Measurements from ENCODE around the gene STAB2. TPM values are rescaled to one million over a fixed set of nuclear protein-coding genes. Genes with fewer than 3 reads are reported as not detected.

Gene STAB2
- total and polyA plus RNA-seq, 2 of the 8 experiments (the other 6 are each of a cell fraction or from before 2014, with no cell fraction given) = not detected

- Histone ChIP-seq H3K23me2 (ENCODE audit: low read depth, low read length) (no peaks in the 10 kb centered on the region; the same call in 1 of the 2 replicates), H3K4me3 (ENCODE audit: extremely low read depth in 1 of 4, insufficient read depth in 2 of 4, low read depth in 3 of 4, low read length in 4 of 4) (no peak overlapping the region), H3K79me1 (ENCODE audit: low read depth, low read length) (no peaks in the 10 kb centered on the region), H2BK5ac (ENCODE audit: low read depth, low read length) (no peak overlapping the region), H3K18ac (ENCODE audit: extremely low read depth, low read length) (no peak overlapping the region), H2BK15ac (ENCODE audit: low read length) (no peak overlapping the region), H2AK5ac (ENCODE audit: low read depth, low read length) (no peak overlapping the region), H4K20me1 (replicated peaks in 1 of 2; ENCODE audit: control insufficient read depth in 1 of 2, insufficient read depth in 2 of 2, low read length in 2 of 2) (no peaks in the 10 kb centered on the region), H3K36me3 (ENCODE audit: control insufficient read depth in 2 of 4, insufficient read depth in 4 of 4, low read length in 3 of 4) (no peaks in the 10 kb centered on the region), H3K27ac (ENCODE audit: low read depth, low read length) (no peak overlapping the region), H3K27me3 (replicated peaks in 1 of 4; ENCODE audit: control insufficient read depth in 3 of 4, extremely low read depth in 1 of 4, insufficient read depth in 3 of 4, low read length in 3 of 4) (no peaks in the 10 kb centered on the region), H3K23ac (ENCODE audit: insufficient read length) (no peak overlapping the region), H3K4me2 (ENCODE audit: insufficient read depth in 1 of 2, low read depth in 2 of 2, low read length in 2 of 2) (no peak overlapping the region), H2BK120ac (replicated peaks; ENCODE audit: low read depth, low read length) (no peak overlapping the region), H2BK20ac (ENCODE audit: low read length) (no peak overlapping the region), H3K14ac (ENCODE audit: insufficient read length) (no peak overlapping the region), H2AFZ (ENCODE audit: low read length) (no peak overlapping the region), H3K9ac (replicated peaks in 1 of 4; ENCODE audit: extremely low read depth in 1 of 4, low read depth in 3 of 4, low read length in 3 of 4) (no peak overlapping the region), H4K91ac (replicated peaks; ENCODE audit: insufficient read length, low read length) (no peak overlapping the region), H2BK12ac (ENCODE audit: low read depth, low read length) (no peak overlapping the region), H3K56ac (replicated peaks; ENCODE audit: insufficient read length, low read depth, low read length) (no peak overlapping the region), H3K79me2 (ENCODE audit: control insufficient read depth in 1 of 2, insufficient read depth in 2 of 2, low read length in 2 of 2) (no peaks in the 10 kb centered on the region), H3K4me1 (replicated peaks in 1 of 4; ENCODE audit: control insufficient read depth in 3 of 4, insufficient read depth in 4 of 4, low read length in 3 of 4) (no peaks in the 10 kb centered on the region; a peak in 1 of 7 replicates), H3K9me3 (ENCODE audit: insufficient read depth in 2 of 2, low read depth in 1 of 2, low read length in 1 of 2) (no peaks in the 10 kb centered on the region), H3K4ac (replicated peaks; ENCODE audit: insufficient read length, low read depth, low read length) (no peak overlapping the region), H4K8ac (ENCODE audit: extremely low read depth, insufficient read depth, low read length) (no peak overlapping the region), H4K5ac (ENCODE audit: insufficient read length, low read depth, low read length) (no peak overlapping the region)
- TF ChIP-seq ASH2L (IDR thresholded peaks at IDR 0.05; ENCODE audit: low read length) (no peak), TAF7 (optimal IDR thresholded peaks at IDR 0.05; ENCODE audit: borderline replicate concordance, low read depth, low read length) (no peak), KDM5A (IDR thresholded peaks at IDR 0.05; ENCODE audit: low read length) (no peak), BACH1 (IDR thresholded peaks at IDR 0.05; ENCODE audit: low read length) (no peak), SIX5 (IDR thresholded peaks at IDR 0.05; ENCODE audit: low read depth, low read length) (no peak), POLR2A (IDR thresholded peaks at IDR 0.05; ENCODE audit: control extremely low read depth in 1 of 2, low read depth in 2 of 2, low read length in 2 of 2) (no peak), E2F6 (IDR thresholded peaks at IDR 0.05) (no peak), FOSL1 (IDR thresholded peaks at IDR 0.05; ENCODE audit: insufficient read depth, low read depth, low read length) (no peak), TAF1 (IDR thresholded peaks at IDR 0.05; ENCODE audit: low read depth, low read length) (no peak), CREB1 (IDR thresholded peaks at IDR 0.05) (no peak), SRF (IDR thresholded peaks at IDR 0.05; ENCODE audit: low read depth, low read length) (no peak)
- ChIA-PET CTCF (ENCODE audit: partially characterized antibody) (interaction anchor here (0.8 to 1.8 kb wide), 6 partner anchors 9 to 115 kb away, joined by 3 to 4 read pairs (median 4); no protein-coding TSS in a partner anchor), POLR2A (ENCODE audit: partially characterized antibody) (no interaction called here)
- DNase-seq (ENCODE audit: low read depth in 1 of 2, low spot score in 2 of 2) (no peak), FAIRE-seq (no peak)
- WGBS, 2 experiments (ENCODE audit: extremely low coverage in 1 of 2, insufficient coverage in 1 of 2, insufficient read length in 1 of 2, insufficient replicate concordance in 2 of 2, low coverage in 1 of 2, low lambda C conversion rate in 2 of 2, missing lambda C conversion rate in 1 of 2) = 86% methylated on average over 2 of the region's 2 CpGs; no CpG with 5 or more reads in 1 of the 2 experiments
Measured at GRCh38 chr12:103748002-103748401, 160.9 kb downstream of the STAB2 start.
